Common myeloid progenitor, CD34-positive (primary cell): ENCODE data around the gene HSD11B2.

Source experiments
- CTCF ChIA-PET: fragments of 350-600 bp; sonication (Branson Sonifier 250); formaldehyde crosslinking; loops from one replicate; lab custom pipeline; 2021; ENCODE audit warnings: antibody characterized with exemption; lab: Charles Lee
- POLR2A ChIA-PET: fragments of 350-600 bp; sonication (Branson Sonifier 250); formaldehyde crosslinking; loops from one replicate; lab custom pipeline; 2021; ENCODE audit warnings: antibody characterized with exemption; lab: Charles Lee
- DNase-seq, 3 donors: peaks; one replicate each; pipeline versions ENCODE4 v3.0.0 to v3.0.0-alpha.2; 2013
- H3K27ac ChIP-seq, 2 experiments: 1 replicate in 1 of 2; 2 replicates in 1 of 2; pipeline ENCODE4 v1.7.0; 2013; ENCODE audit warnings: inconsistent platforms in 2 of 2, low read length in 2 of 2, mild to moderate bottlenecking in 2 of 2, low read depth in 1 of 2, moderate library complexity in 1 of 2; ENCODE audit not compliant: severe bottlenecking in 2 of 2, insufficient read depth in 1 of 2, poor library complexity in 1 of 2
- H3K27me3 ChIP-seq, 5 experiments: replicated peaks in 2 of 5; 1 replicate in 3 of 5; 2 replicates in 2 of 5; pipeline versions ENCODE4 v1.6.1 to v1.7.0; 2013; ENCODE audit warnings: low read length in 4 of 5, mild to moderate bottlenecking in 2 of 5, moderate library complexity in 2 of 5, inconsistent platforms in 1 of 5; ENCODE audit not compliant: insufficient read depth in 5 of 5, control insufficient read depth in 4 of 5
- H3K36me3 ChIP-seq, 4 experiments: 1 replicate in 2 of 4; 2 replicates in 2 of 4; pipeline versions ENCODE4 v1.6.1 to v1.7.0; 2013; ENCODE audit warnings: low read length in 3 of 4, control low read depth in 1 of 4, mild to moderate bottlenecking in 1 of 4; ENCODE audit not compliant: control insufficient read depth in 4 of 4, insufficient read depth in 4 of 4
- H3K4me1 ChIP-seq, 4 experiments: 1 replicate in 3 of 4; 2 replicates in 1 of 4; pipeline versions ENCODE4 v1.6.1 to v1.7.1; 2013; ENCODE audit warnings: low read length in 3 of 4, mild to moderate bottlenecking in 3 of 4, control low read depth in 1 of 4, inconsistent platforms in 1 of 4, moderate library complexity in 1 of 4; ENCODE audit not compliant: control insufficient read depth in 4 of 4, insufficient read depth in 4 of 4; ENCODE audit errors: control extremely low read depth in 1 of 4
- H3K4me3 ChIP-seq, 7 experiments: 1 replicate in 4 of 7; 2 replicates in 3 of 7; pipeline versions ENCODE4 v1.5.1 to v1.7.0; 2013; ENCODE audit warnings: mild to moderate bottlenecking in 7 of 7, low read length in 6 of 7, moderate library complexity in 6 of 7, inconsistent platforms in 2 of 7, low read depth in 2 of 7, control low read depth in 1 of 7; ENCODE audit not compliant: insufficient read depth in 4 of 7, control insufficient read depth in 1 of 7; ENCODE audit errors: extremely low read depth in 1 of 7
- H3K9me3 ChIP-seq, 5 experiments: 1 replicate in 4 of 5; 2 replicates in 1 of 5; pipeline versions ENCODE4 v1.6.1 to v1.7.1; 2013; ENCODE audit warnings: low read length in 4 of 5, mild to moderate bottlenecking in 2 of 5, inconsistent platforms in 1 of 5, low read depth in 1 of 5, moderate library complexity in 1 of 5; ENCODE audit not compliant: control insufficient read depth in 4 of 5, insufficient read depth in 2 of 5; ENCODE audit errors: control extremely low read depth in 1 of 5
- WGBS: methylation state at CpG from one replicate; pipeline ENCODE4 v1.1.5; 2013; ENCODE audit not compliant: insufficient coverage; 5-methylcytosine and 5-hydroxymethylcytosine counted together

Gene HSD11B2

DNA sequence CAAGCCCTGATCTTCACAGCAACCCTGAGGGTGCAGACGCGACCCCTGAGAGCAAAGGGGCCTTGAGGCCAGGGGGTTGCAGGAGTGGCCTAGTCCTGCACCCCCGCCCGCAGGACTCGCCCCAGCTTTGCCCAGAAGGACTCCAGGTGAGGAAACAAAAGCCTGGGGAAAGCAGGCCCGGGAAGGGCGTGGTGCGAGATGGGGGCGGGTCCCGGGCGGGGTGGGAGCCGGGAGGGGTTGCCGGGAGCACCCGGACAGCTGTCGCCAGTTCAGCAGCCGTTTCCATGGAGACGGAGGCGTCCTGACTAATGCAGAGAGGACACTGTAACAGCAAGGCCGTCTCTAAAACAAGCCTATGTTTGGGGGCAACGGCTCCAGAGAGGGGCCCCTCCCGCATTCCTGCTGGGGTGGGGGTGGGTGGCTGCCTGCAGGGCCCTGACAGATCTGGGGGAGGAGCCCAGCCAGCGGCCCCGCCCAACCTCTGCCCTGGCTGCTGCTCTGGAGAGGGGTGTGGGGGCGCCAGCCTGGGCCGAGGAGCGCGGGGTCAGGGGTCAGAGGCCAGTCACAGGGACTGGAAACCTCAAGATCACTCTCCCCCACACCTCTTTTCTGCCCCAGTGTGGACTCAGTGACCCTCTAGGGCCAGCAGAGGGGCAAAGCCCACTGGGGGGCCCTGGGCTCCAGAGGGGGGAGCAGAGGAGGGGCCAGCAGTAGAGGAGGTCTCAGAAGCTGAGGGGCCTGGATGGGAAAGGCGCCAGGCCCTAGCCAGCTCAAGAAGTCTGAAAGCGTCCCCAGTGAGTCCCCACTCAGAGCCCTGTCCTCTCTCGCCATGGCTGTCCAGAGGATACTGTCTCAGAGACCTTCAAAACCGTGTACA lies 34.5 kb upstream of the HSD11B2 start:
- ChIA-PET CTCF (interaction anchor here (1.0 to 3.0 kb wide), 3 partner anchors 11 to 136 kb away, joined by 3 to 16 read pairs (median 4); no protein-coding TSS in a partner anchor), POLR2A (no interaction called here)
- H3K4me1 ChIP-seq, result peaks cover 0 to 43% (median 31%) of the 10 kb centered on the region in 4 experiments
- no peak overlapping the region for H3K27ac ChIP-seq
- H3K4me3 ChIP-seq, result no peak overlapping the region
- H3K36me3 ChIP-seq, result no peaks in the 10 kb centered on the region
- H3K27me3 ChIP-seq, result peaks cover 0 to 48% (median 24%) of the 10 kb centered on the region in 5 experiments
- no peaks in the 10 kb centered on the region for H3K9me3 ChIP-seq
- DNase-seq, result peak in 1 of 3 donors; percentile 34
- 87% methylated on average over 25 of the region's 31 CpGs for WGBS

DNA sequence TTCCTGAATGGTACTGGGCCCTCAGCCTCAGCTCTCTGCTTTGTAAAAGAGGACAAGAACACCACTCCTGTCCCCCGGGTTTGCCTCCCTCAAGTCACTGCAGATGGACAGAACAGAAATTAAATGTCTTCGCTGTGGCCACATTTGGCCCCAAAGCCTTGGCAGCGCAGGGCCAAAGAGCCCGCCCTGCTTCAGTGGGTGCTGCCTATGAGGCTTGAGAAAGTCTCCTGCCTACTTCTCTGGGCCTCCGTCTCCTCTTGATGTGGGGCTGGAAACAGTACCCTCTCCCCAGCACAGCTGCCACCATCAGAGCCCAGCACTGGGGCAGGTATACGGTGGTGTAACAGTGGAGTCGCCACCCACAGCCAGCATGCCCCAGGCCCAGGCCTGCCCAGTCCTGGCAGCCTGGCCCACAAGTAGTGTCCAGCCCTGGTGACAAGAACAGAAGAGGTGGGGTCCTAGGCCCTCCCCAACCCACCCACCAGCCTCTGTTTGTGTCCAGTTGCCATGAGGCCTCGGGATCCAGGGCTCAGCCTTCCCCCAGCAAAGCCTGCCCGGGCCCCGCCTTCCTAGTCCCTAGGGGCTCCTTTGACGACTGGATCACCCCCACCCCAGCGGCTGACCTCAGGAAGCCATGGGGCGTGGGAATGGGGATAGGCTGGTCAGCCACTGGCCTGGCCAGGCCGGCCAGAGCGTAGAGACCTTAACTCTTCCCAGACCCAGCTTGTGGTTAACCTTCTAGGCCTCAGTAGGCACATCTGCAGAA lies 33.7 kb upstream of the HSD11B2 start:
- ChIA-PET CTCF (interaction anchor here (0.7 to 3.0 kb wide), 5 partner anchors 12 to 137 kb away, joined by 3 to 16 read pairs (median 4); no protein-coding TSS in a partner anchor), POLR2A (no interaction called here)
- H3K9me3 ChIP-seq, result no peaks in the 10 kb centered on the region
- no peaks in the 10 kb centered on the region for H3K36me3 ChIP-seq
- peaks cover 0 to 35% (median 26%) of the 10 kb centered on the region in 4 experiments for H3K4me1 ChIP-seq
- H3K27me3 ChIP-seq, result peaks cover 0 to 43% (median 24%) of the 10 kb centered on the region in 5 experiments
- no peak overlapping the region for H3K4me3 ChIP-seq
- no peak overlapping the region for H3K27ac ChIP-seq
- 96% methylated on average over 6 of the region's 15 CpGs for WGBS
- DNase-seq, result no peak

DNA sequence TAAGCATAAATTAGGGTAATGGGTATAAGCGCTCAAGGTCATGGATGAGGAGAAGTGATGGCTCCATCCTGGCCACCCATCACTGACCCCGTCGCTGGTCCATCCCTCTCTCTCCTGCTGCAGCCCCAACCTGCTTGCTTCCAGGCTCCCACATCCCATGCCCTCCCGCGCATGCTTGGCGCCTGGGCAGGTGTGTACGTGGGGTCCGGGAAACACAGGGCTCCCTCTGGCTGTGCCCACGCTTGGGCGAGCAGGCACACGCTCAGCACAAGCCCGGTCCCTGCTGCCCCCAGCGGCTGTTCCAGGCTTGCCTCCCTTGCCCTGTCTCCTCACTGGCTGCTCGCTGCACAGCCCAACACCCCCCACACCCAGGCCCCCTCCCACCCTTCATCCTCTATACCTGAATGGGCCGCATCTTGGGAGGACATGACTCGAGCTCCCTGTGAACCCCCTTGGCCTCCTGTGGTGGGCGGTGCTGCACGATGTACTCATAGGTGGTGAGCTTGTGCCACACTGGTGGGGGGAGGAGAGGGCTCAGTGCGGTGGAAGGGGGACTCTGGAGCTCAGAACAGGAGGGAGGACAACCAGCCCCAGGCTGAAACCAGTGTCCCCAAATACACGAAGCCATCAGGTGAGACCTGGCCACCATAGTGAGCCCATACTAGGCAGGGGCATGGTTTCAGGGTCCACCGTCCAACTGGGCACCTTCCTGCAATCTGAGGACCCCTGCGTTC lies 32.9 kb upstream of the HSD11B2 start:
- Histone ChIP-seq H3K36me3 (no peaks in the 10 kb centered on the region), H3K27me3 (peaks cover 0 to 36% (median 18%) of the 10 kb centered on the region in 5 experiments), H3K9me3 (no peaks in the 10 kb centered on the region), H3K27ac (no peak overlapping the region), H3K4me1 (peaks cover 0 to 32% (median 24%) of the 10 kb centered on the region in 4 experiments), H3K4me3 (no peak overlapping the region)
- ChIA-PET CTCF (interaction anchor here (0.7 to 4.1 kb wide), 12 partner anchors 10 to 421 kb away, joined by 3 to 25 read pairs (median 4); no protein-coding TSS in a partner anchor), POLR2A (no interaction called here)
- WGBS, result 89% methylated on average over 17 of the region's 22 CpGs
- no peak for DNase-seq

DNA sequence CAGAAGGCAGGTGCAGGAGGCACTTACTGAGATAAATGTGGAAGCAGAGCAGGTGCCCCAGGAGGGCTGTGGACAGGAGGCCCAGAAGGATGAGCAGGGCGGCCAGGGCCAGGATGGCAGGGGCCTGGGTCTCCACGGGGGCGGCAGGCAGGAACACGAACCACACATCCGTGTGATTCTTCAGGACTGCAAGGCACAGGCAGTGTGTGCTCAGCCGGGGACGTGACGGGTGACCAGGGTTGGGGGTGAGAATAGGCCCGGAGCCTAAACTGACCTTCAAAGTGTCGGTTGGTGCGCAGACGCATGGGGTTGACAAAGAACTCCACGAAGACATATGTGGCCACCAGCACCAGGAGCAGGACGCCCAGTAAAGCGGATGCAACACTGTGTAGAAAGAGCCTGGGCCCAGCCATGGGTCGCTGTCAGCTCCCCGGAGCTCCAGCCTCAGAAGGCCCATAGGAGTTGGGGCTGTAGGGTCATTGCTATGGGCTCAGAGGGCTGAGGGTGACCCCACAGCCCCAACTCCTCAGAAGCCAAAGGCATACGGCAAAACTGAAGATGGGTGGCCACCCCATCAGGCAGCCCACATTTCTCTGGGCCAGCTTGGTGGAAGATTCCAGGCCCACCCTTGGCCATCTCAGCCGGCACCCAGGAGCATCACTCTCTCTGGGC lies 32.2 kb upstream of the HSD11B2 start:
- POLR2A ChIA-PET, result no interaction called here
- WGBS, result 96% methylated on average over 15 of the region's 19 CpGs
- peaks cover 0 to 25% (median 19%) of the 10 kb centered on the region in 4 experiments for H3K4me1 ChIP-seq
- no peaks in the 10 kb centered on the region for H3K9me3 ChIP-seq
- DNase-seq, result no peak
- no peak overlapping the region for H3K27ac ChIP-seq
- no peaks in the 10 kb centered on the region for H3K36me3 ChIP-seq
- no peak overlapping the region for H3K4me3 ChIP-seq
- H3K27me3 ChIP-seq, result peaks cover 0 to 29% (median 16%) of the 10 kb centered on the region in 5 experiments
- CTCF ChIA-PET, result interaction anchor here (0.7 to 4.1 kb wide), 21 partner anchors 9 to 422 kb away, joined by 3 to 25 read pairs (median 6); partner anchors contain the start of gene ZDHHC1

DNA sequence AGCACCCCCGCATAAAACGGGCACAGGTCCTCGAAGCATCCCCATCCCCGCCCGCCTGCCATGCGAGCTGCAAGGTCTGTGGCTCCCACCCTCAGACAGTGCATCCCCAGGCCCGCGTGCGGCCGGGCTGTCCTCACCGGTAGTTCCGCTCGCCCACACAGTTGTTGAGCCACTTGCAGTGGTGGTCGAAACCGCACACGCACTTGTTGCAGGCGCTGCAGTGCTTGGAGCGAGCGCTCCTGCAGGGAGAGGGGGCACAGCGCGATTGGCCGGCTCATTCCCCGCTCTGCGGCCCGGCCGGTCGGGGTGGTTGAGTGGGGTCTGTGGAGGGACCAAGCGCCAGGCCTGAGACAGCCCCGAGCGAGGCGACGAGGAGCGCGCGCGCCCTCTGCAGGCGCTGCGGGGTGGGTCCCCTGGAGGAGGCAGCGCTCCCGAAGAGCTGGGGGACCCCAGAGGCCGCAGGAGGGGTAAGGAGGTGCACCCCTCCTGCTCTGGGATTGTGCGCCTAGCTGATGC lies 31.6 kb upstream of the HSD11B2 start:
- Histone ChIP-seq H3K9me3 (no peaks in the 10 kb centered on the region), H3K27me3 (peaks cover 0 to 23% (median 11%) of the 10 kb centered on the region in 5 experiments), H3K4me1 (peaks cover 0 to 24% (median 19%) of the 10 kb centered on the region in 4 experiments), H3K36me3 (no peaks in the 10 kb centered on the region), H3K27ac (no peak overlapping the region), H3K4me3 (no peak overlapping the region)
- ChIA-PET POLR2A (interaction anchor here (1.1 kb wide), 1 partner anchor 9 kb away, joined by 4 read pairs; no protein-coding TSS in a partner anchor), CTCF (interaction anchor here (0.6 to 4.1 kb wide), 32 partner anchors 8 to 509 kb away, joined by 3 to 25 read pairs (median 5); partner anchors contain the start of gene ZDHHC1)
- DNase-seq, result peak; percentile 42 to 66 (median 62)
- 36% methylated on average over 42 of the region's 42 CpGs for WGBS
